Stimulated activated CD4-positive, alpha-beta T cell treated with anti-CD3 and anti-CD28 coated beads, Interleukin-2, amount 100 ng/mL, for 24 hours (primary cell): ENCODE results near the gene KRTAP11-1.
A peak's percentile ranks its signal among the peaks of the same experiment; 100 is the strongest.

Experiments
- DNase-seq, 2 donors: peaks; one replicate each; pipeline ENCODE4 v3.0.0-alpha.2; 2020

The KRTAP11-1 gene

GRCh38 chr21:30881480-30881879 is at the start of gene KRTAP11-1:
TSS of gene KRTAP11-1 (minus strand) at chr21:30881580. CDS start at chr21:30881524, 56 bp downstream.
- DNase-seq, result no peak

GRCh38 chr21:30924146-30924700 is 42.8 kb upstream of the KRTAP11-1 start:
- no peak for DNase-seq

GRCh38 chr21:30921129-30921528 is 39.7 kb upstream of the KRTAP11-1 start:
- no peak for DNase-seq

GRCh38 chr21:30917557-30917956 is 36.2 kb upstream of the KRTAP11-1 start:
- no peak for DNase-seq

GRCh38 chr21:30900881-30901280 is 19.5 kb upstream of the KRTAP11-1 start:
- no peak for DNase-seq

GRCh38 chr21:30882866-30883597 is 1.7 kb upstream of the KRTAP11-1 start:
- no peak for DNase-seq

- no peak for DNase-seq
Measured at GRCh38 chr21:30880914-30881313, 466 bp downstream of the KRTAP11-1 start.

- no peak for DNase-seq
Measured at GRCh38 chr21:30874526-30874925, 6.9 kb downstream of the KRTAP11-1 start.

- no peak for DNase-seq
Measured at GRCh38 chr21:30847627-30848500, 33.5 kb downstream of the KRTAP11-1 start.

- no peak for DNase-seq
Measured at GRCh38 chr21:30842990-30843389, 38.4 kb downstream of the KRTAP11-1 start.

GRCh38 chr21:30839304-30839703 is 42.1 kb downstream of the KRTAP11-1 start:
- peak; percentile 38 to 50 for DNase-seq

- no peak for DNase-seq
Measured at GRCh38 chr21:30838536-30838935, 42.8 kb downstream of the KRTAP11-1 start.

GRCh38 chr21:30831194-30831765 is 50.1 kb downstream of the KRTAP11-1 start:
- DNase-seq, result peak; percentile 40 to 53
